ENCODE results near the gene RIN2. TPM values are rescaled to one million over a fixed set of nuclear protein-coding genes. Genes with fewer than 3 reads are reported as not detected.

Gene RIN2, protein sequence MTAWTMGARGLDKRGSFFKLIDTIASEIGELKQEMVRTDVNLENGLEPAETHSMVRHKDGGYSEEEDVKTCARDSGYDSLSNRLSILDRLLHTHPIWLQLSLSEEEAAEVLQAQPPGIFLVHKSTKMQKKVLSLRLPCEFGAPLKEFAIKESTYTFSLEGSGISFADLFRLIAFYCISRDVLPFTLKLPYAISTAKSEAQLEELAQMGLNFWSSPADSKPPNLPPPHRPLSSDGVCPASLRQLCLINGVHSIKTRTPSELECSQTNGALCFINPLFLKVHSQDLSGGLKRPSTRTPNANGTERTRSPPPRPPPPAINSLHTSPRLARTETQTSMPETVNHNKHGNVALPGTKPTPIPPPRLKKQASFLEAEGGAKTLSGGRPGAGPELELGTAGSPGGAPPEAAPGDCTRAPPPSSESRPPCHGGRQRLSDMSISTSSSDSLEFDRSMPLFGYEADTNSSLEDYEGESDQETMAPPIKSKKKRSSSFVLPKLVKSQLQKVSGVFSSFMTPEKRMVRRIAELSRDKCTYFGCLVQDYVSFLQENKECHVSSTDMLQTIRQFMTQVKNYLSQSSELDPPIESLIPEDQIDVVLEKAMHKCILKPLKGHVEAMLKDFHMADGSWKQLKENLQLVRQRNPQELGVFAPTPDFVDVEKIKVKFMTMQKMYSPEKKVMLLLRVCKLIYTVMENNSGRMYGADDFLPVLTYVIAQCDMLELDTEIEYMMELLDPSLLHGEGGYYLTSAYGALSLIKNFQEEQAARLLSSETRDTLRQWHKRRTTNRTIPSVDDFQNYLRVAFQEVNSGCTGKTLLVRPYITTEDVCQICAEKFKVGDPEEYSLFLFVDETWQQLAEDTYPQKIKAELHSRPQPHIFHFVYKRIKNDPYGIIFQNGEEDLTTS
- 63.9 TPM for total RNA-seq
- long read RNA-seq, partial matches to known transcripts = 33 of 70 reads
- long read RNA-seq, other reads (novel, unspliced or antisense) = 36 of 70 reads

DNA sequence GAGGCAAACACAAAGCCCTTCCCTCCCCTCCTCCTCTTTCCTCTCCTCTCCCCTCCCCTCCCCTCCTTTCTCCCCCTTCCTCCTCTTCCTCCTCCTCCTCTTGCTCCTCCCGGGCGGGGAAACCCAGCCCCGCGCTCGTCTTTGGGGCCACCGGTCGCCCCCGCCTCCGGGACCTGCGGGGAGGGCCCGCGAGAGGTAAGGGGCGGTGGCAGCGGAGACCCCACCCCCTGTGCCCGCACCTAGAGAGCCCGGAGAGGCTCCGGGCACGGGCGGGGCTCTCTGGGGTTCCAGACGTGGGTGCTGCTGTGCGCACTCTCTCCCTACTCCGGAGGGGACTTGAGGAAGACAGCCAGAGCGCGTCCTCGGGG lies at the start of gene RIN2:
TSS of gene RIN2 (plus strand) at position 126 of the 368 bp plus-strand sequence. CDS start 131,344 bp downstream, outside the sequence.
- DNase-seq (ENCODE audit: low spot score) = peak; percentile 80
- intact Hi-C loops (cut with DNase I) = loop anchor here (2.0 to 5.0 kb wide), 4 partner anchors 27 to 217 kb away; no protein-coding TSS in a partner anchor

DNA sequence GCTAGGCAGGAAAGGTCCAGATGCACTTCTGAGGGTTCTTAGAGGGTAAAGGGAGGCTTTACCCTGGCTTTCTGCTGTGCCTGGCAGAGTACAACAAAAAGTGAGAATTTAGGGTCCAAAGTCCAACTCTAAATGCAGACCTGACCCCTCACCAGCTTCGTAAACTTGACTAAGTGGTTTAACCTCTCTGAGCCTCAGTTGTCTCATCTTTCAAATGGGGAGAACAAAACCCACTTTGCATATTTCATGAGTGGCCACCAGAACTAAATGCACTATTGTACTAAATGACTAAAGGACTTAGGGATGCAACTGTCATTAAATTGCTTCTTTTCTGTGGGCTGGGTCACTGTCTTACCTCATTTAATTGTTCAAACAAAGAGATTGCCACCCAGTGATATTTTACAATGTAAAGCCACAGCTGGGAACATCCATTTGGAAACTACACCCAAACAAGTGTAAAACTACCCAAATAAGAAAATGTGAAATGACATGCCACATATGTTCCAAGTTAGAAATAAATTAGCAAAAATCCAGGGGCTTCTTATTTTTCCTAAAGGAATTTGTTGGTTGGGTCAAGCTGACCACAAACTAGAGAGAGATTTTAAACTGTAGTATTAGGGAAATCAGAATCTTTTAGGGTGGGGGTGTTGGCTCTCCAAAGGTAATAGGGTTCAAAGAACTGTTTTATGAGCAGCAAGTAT lies 48.3 kb upstream of the RIN2 start:
- DNase-seq (ENCODE audit: low spot score) = no peak
- intact Hi-C loops (cut with DNase I) = no loop called here

GRCh38 chr20:19710336-19711120 lies 47.5 kb upstream of the RIN2 start:
- intact Hi-C loops (cut with DNase I) = no loop called here
- no peak for DNase-seq (ENCODE audit: low spot score)

- intact Hi-C loops (cut with DNase I) = no loop called here
- no peak for DNase-seq (ENCODE audit: low spot score)
These were observed 46.9 kb upstream of the RIN2 start for GRCh38 chr20:19711126-19711525.

GRCh38 chr20:19712721-19713260 lies 45.3 kb upstream of the RIN2 start:
- intact Hi-C loops (cut with DNase I) = no loop called here
- no peak for DNase-seq (ENCODE audit: low spot score)

DNA sequence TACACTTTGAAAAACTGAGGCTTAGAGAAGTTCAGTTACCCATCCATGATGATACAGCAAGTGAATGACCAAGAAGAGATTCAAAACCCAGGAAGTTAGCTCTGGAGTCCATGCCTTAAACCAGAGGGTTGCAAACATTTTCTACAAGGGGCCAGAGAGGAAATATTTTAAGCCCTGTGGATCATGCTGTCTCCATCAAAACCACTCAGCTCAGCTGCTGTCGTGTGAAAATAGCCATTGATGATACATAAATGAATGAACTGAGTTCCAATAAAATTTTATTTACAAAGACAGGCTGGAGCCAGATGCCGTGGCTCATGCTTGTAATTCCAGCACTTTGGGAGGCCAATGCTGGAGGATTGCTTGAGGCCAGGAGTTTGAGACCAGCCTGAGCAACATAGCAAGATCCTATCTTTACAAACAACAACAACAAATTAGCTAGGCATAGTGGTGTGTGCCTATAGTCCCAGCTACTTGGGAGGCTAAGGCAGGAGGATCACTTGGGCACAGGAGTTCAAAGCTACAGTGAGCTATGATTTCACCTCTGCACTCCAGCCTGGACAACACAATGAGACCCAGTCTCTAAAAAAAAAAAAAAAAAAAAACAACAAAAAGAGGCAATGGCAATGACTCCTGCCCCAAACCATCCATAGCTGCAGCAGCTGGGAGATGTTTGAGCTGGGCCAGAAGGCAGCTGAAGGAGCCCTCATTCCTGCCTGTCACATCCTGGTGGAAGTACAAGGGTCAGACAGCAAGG lies 44.1 kb upstream of the RIN2 start:
- no peak for DNase-seq (ENCODE audit: low spot score)
- intact Hi-C loops (cut with DNase I) = no loop called here

DNA sequence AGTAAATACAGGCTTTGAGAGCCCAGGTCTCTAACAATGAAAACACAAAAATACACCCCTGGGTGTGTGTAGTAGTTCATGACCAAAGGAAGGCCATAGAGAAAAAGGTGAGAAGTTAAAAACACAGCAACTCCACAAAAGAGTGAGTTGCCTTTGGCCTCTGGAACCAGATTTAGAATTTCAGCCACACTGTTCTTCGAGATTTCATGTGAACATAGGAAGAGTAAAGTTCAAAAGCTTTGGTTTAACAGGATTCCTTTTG lies 43.5 kb upstream of the RIN2 start:
- intact Hi-C loops (cut with DNase I) = no loop called here
- no peak for DNase-seq (ENCODE audit: low spot score)

- DNase-seq (ENCODE audit: low spot score) = no peak
- intact Hi-C loops (cut with DNase I) = no loop called here
These were observed 42.1 kb upstream of the RIN2 start for GRCh38 chr20:19715986-19716385.

DNA sequence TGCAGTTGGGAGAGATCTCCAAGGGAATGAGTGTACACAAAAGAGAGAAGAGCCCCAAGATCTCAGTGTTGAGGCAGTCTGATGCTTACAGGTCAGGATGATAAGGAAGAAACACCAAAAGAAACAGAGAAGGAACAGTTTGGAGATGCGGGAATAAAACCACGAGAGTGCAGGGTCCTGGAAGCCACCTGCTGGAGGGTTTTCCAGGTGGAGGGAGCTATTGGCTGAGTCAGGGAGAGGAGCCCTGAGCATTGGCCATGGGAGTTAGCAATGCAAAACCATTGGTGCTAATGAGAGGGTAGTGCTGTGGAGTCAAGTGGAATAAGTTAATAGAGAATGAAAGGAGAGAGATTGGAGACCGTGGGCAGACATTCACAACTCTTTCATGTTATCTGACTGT lies 39.2 kb upstream of the RIN2 start:
- DNase-seq (ENCODE audit: low spot score) = no peak
- intact Hi-C loops (cut with DNase I) = no loop called here

DNA sequence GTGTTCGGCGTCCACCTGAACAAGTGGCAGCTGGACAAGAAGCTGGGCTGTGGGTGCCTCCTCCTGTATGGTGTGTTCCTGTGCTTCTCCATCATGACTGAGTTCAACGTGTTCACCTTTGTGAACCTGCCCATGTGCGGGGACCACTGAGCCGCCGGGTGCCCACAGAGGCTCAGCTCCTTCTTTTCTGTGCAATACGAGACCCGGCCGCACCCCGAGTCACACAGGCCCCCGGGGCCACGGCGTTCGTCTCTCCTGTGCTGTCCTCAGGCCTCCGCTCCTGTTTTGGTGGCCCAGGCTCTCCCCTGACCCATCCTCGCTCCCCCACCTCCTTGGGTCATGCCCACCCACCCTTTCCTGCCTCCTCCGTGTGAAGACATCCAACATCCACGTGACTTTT lies 37.1 kb upstream of the RIN2 start:
- intact Hi-C loops (cut with DNase I) = no loop called here
- no peak for DNase-seq (ENCODE audit: low spot score)

DNA sequence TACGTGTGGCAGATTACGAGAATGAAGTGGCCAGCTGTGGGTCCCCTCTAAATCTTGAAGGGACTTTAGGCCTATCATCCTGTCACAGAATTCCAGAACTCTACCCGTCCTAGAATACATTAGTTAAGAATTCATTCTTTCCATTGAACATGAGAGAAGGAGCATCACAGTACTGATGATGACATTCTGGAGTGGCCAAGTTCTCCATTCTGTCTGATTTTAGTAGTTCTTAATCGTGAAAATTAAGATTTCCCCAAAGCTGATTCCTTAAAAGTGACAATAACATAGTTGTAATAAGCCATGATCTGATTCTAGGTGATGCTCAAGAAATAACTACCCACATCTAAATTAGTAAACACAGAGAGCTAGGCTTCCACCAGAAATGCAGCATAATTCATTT lies 35.0 kb upstream of the RIN2 start:
- intact Hi-C loops (cut with DNase I) = no loop called here
- no peak for DNase-seq (ENCODE audit: low spot score)

DNA sequence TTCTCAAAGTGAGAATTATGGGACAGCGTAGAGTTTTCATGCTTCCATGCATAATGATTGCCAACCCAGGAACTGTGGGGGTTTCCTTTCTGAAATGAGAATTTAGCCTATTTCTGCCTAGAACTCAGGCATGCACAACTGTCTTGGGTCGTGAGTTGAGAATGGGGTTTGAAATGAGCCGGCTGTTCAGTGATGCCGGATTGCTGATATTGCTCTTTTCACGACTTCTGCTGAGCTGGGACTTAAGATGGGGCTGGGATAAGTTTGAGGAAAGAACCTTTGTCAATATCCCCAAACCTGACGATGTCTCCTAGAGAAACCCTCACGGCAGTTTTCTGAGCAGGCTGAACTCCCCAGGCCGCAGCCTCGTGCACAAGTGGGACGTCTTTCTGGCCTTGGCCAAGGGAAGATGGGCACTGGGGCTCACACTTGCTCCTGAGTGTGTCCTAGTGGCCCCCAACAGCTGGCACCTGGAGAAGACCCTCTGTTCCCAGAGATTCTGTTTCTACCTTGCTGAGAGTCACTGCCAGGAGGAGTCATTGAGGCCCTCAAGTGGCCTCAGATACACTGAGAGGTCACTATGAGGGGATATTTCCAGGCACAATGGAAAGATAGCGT lies 34.1 kb upstream of the RIN2 start:
- DNase-seq (ENCODE audit: low spot score) = no peak
- intact Hi-C loops (cut with DNase I) = no loop called here

DNA sequence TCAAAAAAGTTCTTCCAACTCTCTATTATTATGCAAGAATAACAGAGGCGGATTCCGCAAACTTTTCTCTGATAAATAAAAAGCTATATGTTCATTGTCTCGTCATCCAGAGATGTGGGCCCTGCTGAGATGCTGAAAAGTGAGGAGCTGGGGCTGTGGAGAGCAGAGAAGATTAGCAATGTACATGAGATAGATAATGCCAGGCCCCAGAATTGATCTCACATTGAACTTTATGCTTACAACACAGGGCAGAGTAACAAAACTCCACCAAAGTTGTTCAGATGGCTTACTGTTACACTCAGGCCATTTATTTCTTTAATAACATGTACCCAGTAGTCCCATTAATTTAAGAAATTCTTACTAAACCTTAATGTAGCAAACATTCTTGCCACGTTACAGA lies 32.7 kb upstream of the RIN2 start:
- no peak for DNase-seq (ENCODE audit: low spot score)
- intact Hi-C loops (cut with DNase I) = no loop called here

DNA sequence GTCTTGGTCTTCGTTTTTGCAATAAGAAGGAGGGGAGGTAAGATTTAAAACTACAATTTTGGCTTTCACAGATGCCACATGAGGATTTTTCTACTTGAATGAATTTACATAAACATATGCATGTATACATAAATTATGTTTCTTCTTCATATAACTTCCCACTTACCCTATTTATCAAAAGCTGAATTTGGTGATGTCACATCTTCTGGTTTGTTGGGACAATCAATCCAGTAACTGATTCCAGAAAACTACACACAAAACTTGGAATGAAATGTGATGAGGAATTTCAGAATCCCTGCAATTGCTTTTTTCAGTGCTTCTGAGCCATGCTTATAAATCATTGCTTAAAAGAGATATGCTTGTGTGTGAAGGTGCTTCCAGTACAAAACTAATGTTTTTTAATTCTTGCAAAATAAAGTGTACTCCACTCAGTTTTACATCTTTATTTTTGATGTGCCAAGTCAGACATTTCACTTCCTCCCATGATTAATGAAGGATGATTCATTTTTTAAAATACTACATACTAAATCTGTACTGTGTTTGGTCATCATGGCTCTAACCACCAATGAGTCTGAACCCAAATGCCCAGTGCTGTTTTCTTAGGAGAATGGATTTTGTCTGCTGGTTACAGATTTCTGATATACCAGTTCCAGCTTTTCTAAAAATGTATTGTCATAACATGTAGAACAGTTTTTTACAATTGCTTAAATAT lies 32.1 kb upstream of the RIN2 start:
- DNase-seq (ENCODE audit: low spot score) = no peak
- intact Hi-C loops (cut with DNase I) = no loop called here

DNA sequence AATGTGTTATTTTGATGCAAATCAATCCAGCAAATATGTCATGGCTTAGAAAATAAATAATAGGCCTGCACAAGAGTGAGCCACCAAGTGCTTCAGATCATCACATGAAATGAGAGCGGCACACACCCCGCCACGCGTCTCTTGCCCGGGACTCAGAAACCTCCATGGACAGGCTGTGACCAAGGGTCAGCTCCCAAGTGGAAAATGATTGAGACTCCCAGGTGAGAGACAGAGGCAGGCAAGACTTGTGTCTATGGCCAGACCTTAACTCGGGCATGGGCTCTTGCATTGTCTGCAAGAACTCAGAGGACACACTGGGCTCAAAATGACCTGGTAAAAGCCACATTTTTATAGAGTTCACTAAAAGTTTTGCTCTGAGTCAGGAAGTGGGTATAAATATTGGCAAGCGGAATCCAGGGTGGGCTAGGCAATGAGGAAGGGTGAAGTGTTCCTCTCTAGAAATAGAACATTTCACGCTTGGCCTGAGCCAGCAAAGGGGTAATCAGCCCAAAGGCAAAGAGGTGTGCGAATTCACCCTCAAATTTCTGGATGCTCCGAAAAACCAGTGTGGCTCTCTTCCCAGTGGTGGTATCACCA lies 30.7 kb upstream of the RIN2 start:
- DNase-seq (ENCODE audit: low spot score) = no peak
- intact Hi-C loops (cut with DNase I) = no loop called here

GRCh38 chr20:19729672-19730071 lies 28.4 kb upstream of the RIN2 start:
- intact Hi-C loops (cut with DNase I) = no loop called here
- DNase-seq (ENCODE audit: low spot score) = no peak

DNA sequence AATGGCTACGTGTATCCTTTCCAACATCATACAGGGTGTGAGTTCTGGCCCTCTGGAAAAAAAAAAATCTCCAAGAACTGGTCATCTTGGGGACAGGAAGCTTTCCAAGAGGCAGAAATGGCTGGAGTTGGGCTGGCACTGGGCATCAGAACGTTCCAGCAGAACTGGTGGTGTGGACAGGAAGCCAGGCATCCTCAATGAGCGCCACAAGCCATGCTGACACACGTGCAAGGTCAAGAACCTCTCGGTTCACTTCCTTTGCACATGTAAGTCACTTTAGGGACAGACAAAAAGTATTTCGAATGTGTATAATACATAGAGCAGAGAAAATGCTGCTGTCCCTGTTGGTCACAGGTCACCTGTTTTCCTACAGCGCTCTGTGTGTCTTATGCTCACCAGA lies 27.4 kb upstream of the RIN2 start:
- intact Hi-C loops (cut with DNase I) = no loop called here
- DNase-seq (ENCODE audit: low spot score) = no peak
